Hematopoietic multipotent progenitor cell treated with erythropoietin and hydrocortisone succinate and interleukin-3 and kit ligand, for 6 days (in vitro differentiated cells): ENCODE results near the gene CCR7.

Experiments
- DNase-seq: peaks from one replicate; pipeline ENCODE4 v3.0.0-alpha.2; 2015

The CCR7 gene

DNA sequence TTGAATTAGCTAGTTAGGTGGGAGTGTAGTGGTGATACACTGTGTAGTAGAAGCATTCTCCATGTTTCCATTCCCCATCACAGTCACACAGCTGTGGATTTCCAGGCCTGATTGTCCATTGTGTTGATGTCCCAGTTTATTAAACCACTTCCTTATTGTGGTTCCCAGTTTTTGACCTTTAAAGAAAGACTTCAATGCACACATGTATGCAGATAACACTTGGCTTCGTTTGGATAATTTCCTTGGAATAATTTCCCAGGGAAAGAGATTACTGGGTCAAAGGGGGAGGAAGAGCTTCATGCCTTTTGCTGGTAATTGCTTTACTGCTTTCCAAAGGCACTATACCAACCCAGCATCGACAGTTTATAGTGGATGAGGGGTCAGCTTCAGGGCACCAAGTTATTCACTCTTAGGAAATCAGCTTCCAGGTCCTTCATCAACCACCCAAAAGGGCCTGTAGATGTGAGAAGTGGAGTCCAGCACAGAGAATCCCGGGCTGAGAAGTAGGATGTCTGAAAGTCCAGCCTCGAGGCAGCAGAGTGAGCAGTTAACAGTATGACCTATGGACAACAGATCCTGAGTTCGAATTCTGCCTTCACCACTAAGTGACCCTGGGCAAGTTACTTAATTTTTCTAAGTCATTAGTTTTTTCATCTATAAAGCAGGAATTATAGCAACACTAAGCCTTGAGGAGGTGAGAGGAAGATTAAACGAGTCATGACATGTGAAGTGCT lies 32.6 kb downstream of the CCR7 start:
- no peak for DNase-seq

DNA sequence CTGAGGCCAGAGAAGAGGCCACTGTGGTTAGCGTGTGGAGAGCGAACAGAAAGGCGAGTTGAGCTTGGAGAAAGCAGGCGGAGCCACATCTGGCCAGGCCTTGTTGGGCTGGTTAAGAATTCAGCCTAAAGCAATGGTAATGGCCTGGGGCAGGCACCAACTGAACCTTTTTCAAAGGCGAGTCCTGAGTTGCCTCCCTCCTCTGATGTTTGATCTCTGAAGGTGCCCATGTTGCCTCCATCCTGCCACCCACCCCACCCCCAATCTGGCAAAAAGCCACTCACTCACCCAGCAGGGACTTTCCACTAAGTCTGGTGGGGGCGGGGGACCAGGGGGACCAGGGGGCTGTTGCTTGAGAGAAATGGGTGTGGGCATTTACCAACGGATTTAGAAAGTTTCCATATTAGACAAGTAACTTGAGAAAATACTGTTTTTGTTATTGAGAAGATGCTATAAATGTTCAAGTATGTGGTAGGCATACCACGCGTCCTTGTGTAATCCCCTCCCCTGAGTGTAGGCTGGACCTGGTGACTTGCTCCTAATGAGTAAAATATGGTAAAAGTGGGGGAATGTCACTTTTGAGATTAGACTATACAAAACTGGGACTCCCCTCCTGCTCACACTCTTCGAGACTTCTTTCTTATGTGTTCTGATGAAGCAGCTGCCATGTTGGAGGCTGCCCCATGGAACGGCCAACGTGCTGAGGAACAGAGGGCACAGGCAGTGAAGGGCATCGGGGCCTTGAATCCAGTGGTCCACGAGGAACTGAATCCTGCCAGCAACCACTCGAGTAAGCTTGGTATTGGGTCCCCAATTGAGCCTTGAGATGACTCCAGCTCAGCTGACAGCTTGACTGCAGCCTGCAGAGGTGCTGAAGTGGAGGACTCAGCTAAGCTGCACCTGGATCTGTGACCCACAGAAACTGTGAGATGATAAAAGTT lies 34.0 kb downstream of the CCR7 start:
- DNase-seq = no peak

DNA sequence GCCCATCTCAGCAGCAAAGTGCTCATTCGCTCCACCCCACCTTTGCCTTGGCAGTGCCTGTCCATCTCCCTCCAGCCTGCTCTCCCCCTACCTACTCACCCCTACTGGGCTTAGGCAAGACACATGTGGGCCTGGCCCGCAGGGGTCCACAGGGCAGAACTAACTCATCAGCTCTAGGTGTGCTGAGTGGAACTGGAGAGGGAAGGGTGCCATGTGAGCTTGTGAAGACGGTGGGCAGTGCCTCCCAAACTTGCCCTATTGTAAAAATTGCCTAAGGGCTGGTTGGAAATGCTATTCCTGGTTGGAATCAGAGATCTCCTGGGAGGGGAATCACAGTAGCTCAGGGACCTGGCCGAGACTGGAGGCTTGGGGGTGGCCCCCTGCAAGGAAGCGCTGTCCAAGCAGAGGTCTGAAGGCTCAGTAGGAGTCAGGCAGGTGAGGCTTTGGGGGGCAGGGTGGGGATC lies 34.7 kb downstream of the CCR7 start:
- no peak for DNase-seq

GRCh38 chr17:40529991-40530390 lies 35.3 kb downstream of the CCR7 start:
- no peak for DNase-seq

DNA sequence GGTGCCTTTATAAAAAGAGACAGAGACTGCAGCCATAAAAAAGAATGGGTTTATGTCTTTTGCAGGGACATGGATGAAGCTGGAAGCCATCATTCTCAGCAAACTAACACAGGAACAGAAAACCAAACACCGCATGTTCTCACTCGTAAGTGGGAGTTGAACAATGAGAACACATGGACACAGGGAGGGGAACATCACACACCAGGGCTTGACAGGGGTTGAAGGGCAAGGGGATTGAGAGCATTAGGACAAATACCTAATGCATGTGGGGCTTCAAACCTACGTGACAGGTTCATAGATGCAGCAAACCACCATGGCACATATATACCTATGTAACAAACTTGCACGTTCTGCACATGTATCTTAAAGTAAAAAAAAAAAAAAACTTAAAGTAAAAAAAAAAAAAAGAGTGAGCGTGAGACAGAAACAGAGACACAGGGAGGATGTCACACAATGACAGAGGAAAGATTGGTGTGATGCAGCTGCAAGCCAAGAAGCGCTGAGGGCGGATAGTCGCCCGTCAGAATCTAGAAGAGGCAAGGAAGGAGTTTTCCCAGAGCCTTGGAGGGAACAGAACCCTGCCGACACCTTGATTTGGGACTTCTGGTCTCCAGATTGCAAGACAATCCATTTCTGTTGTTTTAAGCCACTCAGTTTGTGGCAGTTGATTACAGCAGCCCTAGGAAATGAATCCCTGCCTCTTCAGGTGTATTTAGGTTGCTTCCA lies 36.4 kb downstream of the CCR7 start:
- DNase-seq = no peak

DNA sequence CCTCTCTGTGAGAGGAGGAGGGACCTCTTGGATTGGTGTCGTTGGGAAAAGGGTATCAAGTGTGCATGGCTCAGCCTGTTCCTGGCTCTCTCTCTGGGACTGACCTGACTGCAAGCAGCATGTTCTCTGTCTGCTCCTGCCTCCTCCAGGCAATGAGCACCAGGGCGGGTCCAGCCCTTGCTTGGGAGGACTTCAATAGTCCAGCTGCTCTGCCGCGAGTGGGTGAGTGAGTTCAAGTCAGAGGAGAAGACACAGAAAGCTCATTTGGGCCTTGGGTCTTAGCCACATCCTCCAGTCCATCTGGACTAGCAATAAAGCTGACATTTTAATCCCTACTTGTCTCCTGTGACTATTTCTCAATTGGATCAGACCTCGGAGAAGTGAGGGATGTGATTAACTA lies 38.6 kb downstream of the CCR7 start:
- DNase-seq = no peak

GRCh38 chr17:40525294-40525693 lies 40.0 kb downstream of the CCR7 start:
- no peak for DNase-seq

DNA sequence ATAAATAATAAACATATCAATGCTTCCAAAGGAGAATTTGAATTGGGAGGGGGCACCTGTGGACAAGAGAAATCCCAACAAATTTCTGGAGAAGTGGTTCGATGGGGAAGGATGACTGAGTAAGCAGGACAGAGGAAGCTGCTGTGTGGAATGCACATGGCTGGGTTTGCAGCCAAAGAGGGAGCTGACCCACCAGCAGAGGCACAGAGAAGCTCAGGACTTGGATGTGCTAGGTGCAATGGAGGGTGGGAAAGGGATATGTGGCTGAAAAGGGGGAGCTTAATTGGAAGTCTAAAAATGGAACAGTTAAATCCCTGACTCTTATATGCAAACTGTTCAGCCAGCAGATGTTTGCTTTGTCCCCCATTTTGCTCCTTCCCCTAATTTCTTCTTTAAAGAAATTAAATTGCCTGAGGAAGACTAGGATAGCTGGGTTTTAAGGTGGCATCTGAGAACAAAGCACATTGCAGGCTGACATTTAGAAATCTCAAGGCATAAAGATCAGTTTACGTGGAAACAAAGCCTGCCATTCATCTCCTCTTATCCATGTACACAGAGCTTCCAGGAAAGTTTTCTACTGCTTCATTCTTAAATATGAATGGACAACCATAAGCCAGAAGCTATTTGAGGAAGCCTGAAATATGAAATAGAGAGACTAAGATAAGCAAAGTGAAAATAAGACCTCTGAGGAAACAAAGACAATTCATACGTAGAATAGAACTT lies 40.9 kb downstream of the CCR7 start:
- DNase-seq = no peak

DNA sequence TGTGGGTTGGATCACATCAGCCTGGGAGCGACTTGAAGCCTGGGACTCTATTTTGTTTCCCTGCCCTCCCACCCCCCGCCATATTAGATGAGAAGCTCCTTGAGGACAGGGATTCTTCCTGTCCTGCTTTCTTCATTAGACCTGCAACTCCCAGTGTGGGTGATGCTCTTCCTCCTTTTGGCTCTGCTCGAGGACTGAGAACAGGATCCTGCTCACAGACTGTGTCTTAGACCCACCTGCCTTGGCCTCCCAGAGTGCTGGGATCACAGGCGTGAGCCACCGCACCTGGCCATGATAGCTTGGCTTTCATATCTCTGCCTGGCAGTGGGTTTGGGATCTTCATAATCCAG lies 42.3 kb downstream of the CCR7 start:
- DNase-seq = no peak

DNA sequence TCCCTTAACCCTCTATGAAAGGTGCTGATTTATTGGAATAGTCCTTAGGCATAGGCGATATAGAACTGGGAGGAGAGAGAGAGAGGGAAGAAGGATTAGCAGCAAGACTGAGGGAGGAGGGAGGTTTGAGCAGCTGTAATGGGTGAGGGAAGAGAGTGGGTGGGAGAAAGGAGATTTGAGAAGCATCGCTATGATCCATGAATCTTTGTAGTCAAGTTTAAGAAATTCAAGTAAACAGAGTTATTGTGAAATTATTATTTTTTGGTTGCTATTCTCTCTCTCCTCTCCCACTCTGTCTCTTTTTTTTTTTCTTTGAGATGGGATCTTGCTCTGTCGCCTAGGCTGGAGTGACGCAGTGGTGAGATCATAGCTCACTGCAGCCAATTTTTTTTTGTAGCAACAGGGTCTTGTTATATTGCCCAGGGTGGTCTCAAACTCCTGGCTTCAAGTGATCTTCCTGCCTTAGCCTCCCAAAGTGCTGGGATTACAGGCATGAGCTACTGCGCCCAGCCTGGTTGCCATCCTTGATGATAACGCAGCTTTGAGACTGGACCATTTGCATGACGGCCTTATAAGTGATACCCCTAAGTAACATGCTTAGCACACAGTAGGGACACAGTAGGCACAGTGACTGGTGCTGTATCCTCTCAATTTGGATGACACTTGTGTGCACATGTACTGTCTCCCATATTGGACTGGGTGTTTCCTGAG lies 42.9 kb downstream of the CCR7 start:
- no peak for DNase-seq

GRCh38 chr17:40520991-40521453 lies 44.2 kb downstream of the CCR7 start:
- DNase-seq = no peak

DNA sequence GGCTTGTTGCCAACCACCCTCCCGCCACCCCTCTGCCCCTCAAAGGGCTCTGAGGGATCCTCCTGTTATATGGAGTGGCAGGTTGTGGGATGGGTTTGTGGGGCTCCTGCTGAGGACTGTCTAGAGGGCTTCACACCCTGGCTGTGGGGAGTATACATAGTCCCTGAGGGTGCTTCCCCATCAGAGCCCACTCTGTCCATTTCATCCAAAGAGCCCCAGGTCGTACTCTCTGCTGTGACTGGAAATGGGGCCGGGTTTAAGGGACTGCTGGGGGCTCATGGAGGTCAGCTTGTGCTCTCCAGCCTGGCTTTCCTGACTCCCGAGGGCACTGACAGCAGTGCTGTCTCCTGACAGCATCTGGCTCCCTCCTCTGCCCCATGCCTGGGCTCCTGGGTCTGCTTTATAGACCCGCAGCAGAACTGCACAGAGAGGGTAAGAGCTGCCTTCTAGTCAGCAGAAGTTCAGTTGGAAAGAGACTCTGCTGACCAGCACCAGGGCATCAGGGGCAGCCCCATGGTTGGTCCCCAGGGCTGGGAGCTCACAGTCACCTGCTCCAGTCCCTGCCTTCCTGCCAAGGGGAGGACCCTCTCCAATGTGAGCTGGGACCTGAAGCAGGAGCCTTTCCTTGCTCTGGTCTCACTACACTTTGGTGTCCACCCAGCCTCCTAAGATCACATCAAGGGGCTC lies 46.0 kb downstream of the CCR7 start:
- DNase-seq = no peak

DNA sequence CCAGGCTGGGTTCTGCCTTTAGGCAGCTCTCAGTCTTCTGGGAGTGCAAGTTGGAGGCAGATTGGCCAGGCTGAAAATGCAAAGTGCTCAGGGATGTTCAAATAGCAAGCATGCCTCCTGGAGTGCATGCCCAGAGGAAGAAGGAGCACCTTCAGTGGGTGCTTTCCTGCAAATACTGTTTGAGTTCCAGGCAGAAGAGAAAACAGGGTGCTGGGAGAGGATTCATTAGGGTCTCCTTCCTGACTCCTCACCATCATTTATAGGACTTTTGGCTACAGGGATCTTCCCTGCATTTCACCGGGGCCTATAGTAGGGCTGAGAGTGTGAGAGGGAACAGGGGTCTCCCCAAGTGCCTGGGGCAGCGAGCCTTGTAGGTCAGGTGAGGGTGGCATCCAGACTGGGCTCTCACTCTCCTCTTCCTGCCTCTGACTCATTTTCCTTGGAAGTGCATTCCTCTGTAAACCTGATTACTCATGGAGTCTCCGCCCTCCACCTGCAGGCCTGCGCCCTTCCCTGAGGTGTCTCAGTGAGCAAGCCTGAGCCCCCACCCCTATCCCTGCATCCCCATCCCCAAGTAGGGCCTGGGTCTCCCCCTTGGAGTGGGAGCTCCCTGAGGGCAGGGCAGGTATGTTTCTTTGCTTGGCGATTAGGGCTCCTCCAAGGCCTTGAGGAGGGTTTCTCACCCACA lies 46.7 kb downstream of the CCR7 start:
- DNase-seq = no peak

DNA sequence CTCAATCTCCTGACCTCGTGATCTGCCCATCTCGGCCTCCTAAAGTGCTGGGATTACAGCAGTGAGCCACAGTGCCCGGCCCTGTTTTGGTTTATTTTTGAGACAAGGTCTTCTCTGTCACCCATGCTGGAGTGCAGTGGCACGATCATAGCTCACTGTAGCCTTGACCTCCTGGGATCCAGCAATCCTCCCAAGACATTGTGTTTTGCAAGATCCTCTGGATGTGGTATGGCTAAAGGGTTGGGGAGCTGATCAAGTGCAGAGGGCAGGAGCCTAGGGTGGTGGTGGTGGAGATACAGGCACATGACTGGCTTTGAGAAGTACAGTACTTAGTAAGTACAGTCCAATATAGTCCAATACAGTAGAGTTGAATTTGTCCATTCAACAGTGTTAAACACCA lies 47.3 kb downstream of the CCR7 start:
- DNase-seq = no peak

- DNase-seq = no peak
Measured at GRCh38 chr17:40517286-40517662, 48.0 kb downstream of the CCR7 start.

- DNase-seq = peak; percentile 91
Measured at GRCh38 chr17:40516581-40517285, 48.5 kb downstream of the CCR7 start.

DNA sequence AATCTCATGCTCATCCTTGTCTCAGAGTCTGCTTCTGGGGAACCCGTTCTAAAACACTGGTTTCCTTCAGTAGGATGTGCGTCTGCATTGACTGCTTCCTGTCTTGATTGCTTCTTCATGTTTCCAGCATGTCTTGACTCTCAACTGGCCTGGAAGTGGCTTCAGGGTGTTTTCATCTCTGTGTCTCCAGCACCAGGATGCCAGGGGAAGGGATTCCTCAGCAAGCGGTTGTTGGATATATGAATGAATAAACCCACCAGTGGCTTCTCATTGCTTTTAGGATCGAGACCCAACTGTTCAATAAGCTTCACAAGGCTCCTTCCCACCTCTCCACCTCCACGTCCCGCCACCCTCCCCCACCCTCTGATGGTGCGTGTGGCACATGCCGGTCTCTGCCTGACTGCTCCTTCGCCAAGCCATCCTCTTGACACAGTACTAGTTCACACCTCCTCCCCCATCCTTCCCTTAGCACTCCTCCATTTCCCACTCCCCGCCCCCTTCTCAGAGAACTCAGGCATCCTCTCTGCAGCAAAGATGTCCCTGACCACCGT lies 49.7 kb downstream of the CCR7 start:
- DNase-seq = no peak

GRCh38 chr17:40515011-40515410 lies 50.3 kb downstream of the CCR7 start:
- no peak for DNase-seq

- DNase-seq = no peak
Measured at GRCh38 chr17:40514013-40514875, 51.0 kb downstream of the CCR7 start.
